ENCODE data around the gene TMEM98.

The TMEM98 gene

DNA sequence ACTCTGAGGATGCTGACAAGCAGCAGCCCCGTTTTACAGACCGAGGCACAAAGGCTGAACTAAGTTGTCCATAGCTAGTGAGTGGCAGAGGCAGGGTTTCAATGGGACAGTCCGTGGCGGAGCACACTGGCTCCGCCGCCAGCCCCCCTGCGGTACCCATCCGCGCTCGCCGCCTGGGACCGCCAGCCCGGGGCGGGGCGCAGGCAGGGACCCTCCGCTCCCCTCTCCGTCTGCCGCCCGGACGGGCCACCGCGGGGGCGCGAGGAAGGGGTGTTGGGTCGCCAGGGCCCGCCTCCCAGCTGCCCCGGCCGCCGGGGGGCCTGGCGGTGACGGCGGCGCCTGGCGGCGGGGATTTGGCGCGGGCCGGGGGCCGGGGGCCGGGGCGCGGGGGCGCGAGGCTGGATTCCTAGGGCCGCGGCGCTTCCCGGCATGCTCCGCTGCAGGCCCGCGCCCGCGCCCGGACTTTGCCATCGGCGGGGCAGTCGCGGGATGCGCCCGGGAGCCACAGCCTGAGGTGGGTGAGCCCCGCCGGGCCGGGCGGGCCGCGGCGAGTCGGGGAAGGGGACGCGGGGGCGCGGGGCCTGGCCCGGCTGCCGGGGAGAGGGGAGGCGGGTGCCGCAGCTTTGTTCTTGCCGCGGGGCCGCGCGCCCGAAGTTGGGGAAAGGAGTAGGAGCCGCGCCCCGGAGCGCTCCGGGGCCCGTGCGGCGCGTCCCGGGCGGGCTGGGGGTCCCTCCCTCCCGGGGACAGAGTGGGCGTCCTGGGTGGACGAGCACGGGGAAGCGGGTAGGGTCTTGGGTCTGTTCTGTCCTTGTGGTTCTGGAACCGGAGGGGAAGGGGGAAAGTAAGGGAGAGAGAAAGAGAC, at the start of gene TMEM98:
Gene TMEM98, plus strand, starts transcription at position 430 of the 862 bp plus-strand sequence. CDS start 3,376 bp downstream, outside the sequence.
- H3K4me1 ChIP-seq (ENCODE audit: insufficient read depth, poor library complexity, severe bottlenecking) = no peaks in the 10 kb centered on the region
- no peaks in the 10 kb centered on the region for H3K27me3 ChIP-seq (ENCODE audit: insufficient read depth, poor library complexity, severe bottlenecking)
- H3K9me3 ChIP-seq (ENCODE audit: severe bottlenecking) = no peaks in the 10 kb centered on the region
- ATAC-seq (ENCODE audit: low read depth) (peak; percentile 42), DNase-seq (ENCODE audit: low spot score) (no peak)
- H3K4me3 ChIP-seq (ENCODE audit: severe bottlenecking) = peak within 1 kb of the TSS; percentile 58
- no peaks in the 10 kb centered on the region for H3K36me3 ChIP-seq (ENCODE audit: low read depth)
- TF ChIP-seq, protein P1, sequence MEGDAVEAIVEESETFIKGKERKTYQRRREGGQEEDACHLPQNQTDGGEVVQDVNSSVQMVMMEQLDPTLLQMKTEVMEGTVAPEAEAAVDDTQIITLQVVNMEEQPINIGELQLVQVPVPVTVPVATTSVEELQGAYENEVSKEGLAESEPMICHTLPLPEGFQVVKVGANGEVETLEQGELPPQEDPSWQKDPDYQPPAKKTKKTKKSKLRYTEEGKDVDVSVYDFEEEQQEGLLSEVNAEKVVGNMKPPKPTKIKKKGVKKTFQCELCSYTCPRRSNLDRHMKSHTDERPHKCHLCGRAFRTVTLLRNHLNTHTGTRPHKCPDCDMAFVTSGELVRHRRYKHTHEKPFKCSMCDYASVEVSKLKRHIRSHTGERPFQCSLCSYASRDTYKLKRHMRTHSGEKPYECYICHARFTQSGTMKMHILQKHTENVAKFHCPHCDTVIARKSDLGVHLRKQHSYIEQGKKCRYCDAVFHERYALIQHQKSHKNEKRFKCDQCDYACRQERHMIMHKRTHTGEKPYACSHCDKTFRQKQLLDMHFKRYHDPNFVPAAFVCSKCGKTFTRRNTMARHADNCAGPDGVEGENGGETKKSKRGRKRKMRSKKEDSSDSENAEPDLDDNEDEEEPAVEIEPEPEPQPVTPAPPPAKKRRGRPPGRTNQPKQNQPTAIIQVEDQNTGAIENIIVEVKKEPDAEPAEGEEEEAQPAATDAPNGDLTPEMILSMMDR (IDR thresholded peaks at IDR 0.05; ENCODE audit: poor library complexity, severe bottlenecking) = no peak
- no peak within 1 kb of the TSS for H3K27ac ChIP-seq (ENCODE audit: poor library complexity, severe bottlenecking)

- TF ChIP-seq, protein P1 (IDR thresholded peaks at IDR 0.05; ENCODE audit: poor library complexity, severe bottlenecking) = no peak
- DNase-seq (ENCODE audit: low spot score) = no peak
Observed at GRCh38 chr17:32878211-32878610, 49.7 kb upstream of the TMEM98 start.

GRCh38 chr17:32879134-32879533, 48.8 kb upstream of the TMEM98 start:
- H3K36me3 ChIP-seq (ENCODE audit: low read depth) = 0 out of 2 replicates have a peak, but pooled peaks cover 3% of the 10 kb centered on the region
- H3K4me3 ChIP-seq (ENCODE audit: severe bottlenecking) = no peak overlapping the region
- H3K27me3 ChIP-seq (ENCODE audit: insufficient read depth, poor library complexity, severe bottlenecking) = no peaks in the 10 kb centered on the region
- peaks cover 8% of the 10 kb centered on the region for H3K4me1 ChIP-seq (ENCODE audit: insufficient read depth, poor library complexity, severe bottlenecking)
- H3K27ac ChIP-seq (ENCODE audit: poor library complexity, severe bottlenecking) = no peak overlapping the region
- ATAC-seq (ENCODE audit: low read depth) (no peak), DNase-seq (ENCODE audit: low spot score) (no peak)
- H3K9me3 ChIP-seq (ENCODE audit: severe bottlenecking) = no peaks in the 10 kb centered on the region
- TF ChIP-seq, protein P1 (IDR thresholded peaks at IDR 0.05; ENCODE audit: poor library complexity, severe bottlenecking) = no peak

More at GRCh38 chr17:32878211-32878610, 49.7 kb upstream of the TMEM98 start:
- Histone ChIP-seq H3K27me3 (ENCODE audit: insufficient read depth, poor library complexity, severe bottlenecking) (no peaks in the 10 kb centered on the region), H3K36me3 (ENCODE audit: low read depth) (0 out of 2 replicates have a peak, but pooled peaks cover 4% of the 10 kb centered on the region), H3K4me1 (ENCODE audit: insufficient read depth, poor library complexity, severe bottlenecking) (peaks cover 12% of the 10 kb centered on the region), H3K9me3 (ENCODE audit: severe bottlenecking) (no peaks in the 10 kb centered on the region), H3K4me3 (ENCODE audit: severe bottlenecking) (no peak overlapping the region), H3K27ac (ENCODE audit: poor library complexity, severe bottlenecking) (no peak overlapping the region)
- ATAC-seq (ENCODE audit: low read depth) = no peak

GRCh38 chr17:32880671-32881453, 47.1 kb upstream of the TMEM98 start:
- no peaks in the 10 kb centered on the region for H3K27me3 ChIP-seq (ENCODE audit: insufficient read depth, poor library complexity, severe bottlenecking)
- ATAC-seq (ENCODE audit: low read depth) (no peak), DNase-seq (ENCODE audit: low spot score) (no peak)
- no peak overlapping the region for H3K27ac ChIP-seq (ENCODE audit: poor library complexity, severe bottlenecking)
- H3K36me3 ChIP-seq (ENCODE audit: low read depth) = no peaks in the 10 kb centered on the region
- TF ChIP-seq, protein P1 (IDR thresholded peaks at IDR 0.05; ENCODE audit: poor library complexity, severe bottlenecking) = no peak
- H3K4me1 ChIP-seq (ENCODE audit: insufficient read depth, poor library complexity, severe bottlenecking) = no peaks in the 10 kb centered on the region
- no peaks in the 10 kb centered on the region for H3K9me3 ChIP-seq (ENCODE audit: severe bottlenecking)
- H3K4me3 ChIP-seq (ENCODE audit: severe bottlenecking) = no peak overlapping the region

Data from RWPE2 (cell line).